Measurements from ENCODE around the gene LNX2.

- TF ChIP-seq CTCF (IDR thresholded peaks at IDR 0.05) (no peak), POLR2A (IDR thresholded peaks at IDR 0.05) (no peak)
Observed at GRCh38 chr13:27588405-27588804, 31.9 kb downstream of the LNX2 start.

Measured in adrenal gland (tissue), 5 donors.